OCI-LY1 (cell line): ENCODE data around the gene ADAM21.

Source experiments
- H2AFZ ChIP-seq: fragments of 200-600 bp; sonication (generic), shearing (Covaris generic); 2 replicates; pipeline ENCODE4 v1.6.0; 2014; ENCODE audit warnings: antibody characterized with exemption, mild to moderate bottlenecking, low read length
- H3F3A ChIP-seq: fragments of 200-600 bp; sonication (generic), shearing (Covaris generic); 2 replicates; pipeline ENCODE4 v1.6.0; 2014; ENCODE audit warnings: mild to moderate bottlenecking, antibody characterized with exemption, low read length, moderate library complexity; ENCODE audit not compliant: insufficient read depth
- H3K27ac ChIP-seq: fragments of 200-600 bp; sonication (generic); 2 replicates; pipeline ENCODE4 v1.5.1; 2014; ENCODE audit warnings: low read length, mixed run types, mild to moderate bottlenecking, low read depth; ENCODE audit not compliant: poor library complexity, severe bottlenecking
- H3K27me3 ChIP-seq: fragments of 200-600 bp; sonication (generic); 2 replicates; pipeline ENCODE4 v1.6.0; 2014; ENCODE audit warnings: antibody characterized with exemption, mild to moderate bottlenecking, low read length, moderate library complexity; ENCODE audit not compliant: insufficient read depth
- H3K36me3 ChIP-seq: fragments of 200-600 bp; sonication (generic); 2 replicates; pipeline ENCODE4 v1.6.1; 2014; ENCODE audit warnings: mild to moderate bottlenecking, antibody characterized with exemption, low read length, moderate library complexity, mixed read lengths; ENCODE audit not compliant: insufficient read depth
- H3K4me1 ChIP-seq: fragments of 200-600 bp; sonication (generic); 2 replicates; pipeline ENCODE4 v1.5.1; 2014; ENCODE audit warnings: mild to moderate bottlenecking, low read length, moderate library complexity; ENCODE audit not compliant: insufficient read depth, severe bottlenecking
- H3K4me2 ChIP-seq: fragments of 200-600 bp; sonication (generic), shearing (Covaris generic); 2 replicates; pipeline ENCODE4 v1.6.1; 2014; ENCODE audit warnings: low read length
- H3K4me3 ChIP-seq: fragments of 200-600 bp; sonication (generic); 2 replicates; pipeline ENCODE4 v1.5.1; 2014; ENCODE audit warnings: low read length, low read depth, mild to moderate bottlenecking, mixed read lengths; ENCODE audit not compliant: poor library complexity, severe bottlenecking
- H3K79me2 ChIP-seq: fragments of 200-600 bp; shearing (Covaris generic); 2 replicates; pipeline ENCODE4 v1.6.1; 2016; ENCODE audit warnings: mixed run types, low read length, mixed read lengths; ENCODE audit not compliant: insufficient read depth
- H3K9ac ChIP-seq: fragments of 200-600 bp; sonication (generic), shearing (Covaris generic); 2 replicates; pipeline ENCODE4 v1.6.1; 2014; ENCODE audit warnings: mild to moderate bottlenecking, low read length, mixed read lengths
- H3K9me2 ChIP-seq: fragments of 200-600 bp; sonication (generic), shearing (Covaris generic); 2 replicates; pipeline ENCODE4 v1.6.1; 2014; ENCODE audit warnings: low read depth, mild to moderate bottlenecking, low read length, mixed read lengths
- H3K9me3 ChIP-seq: fragments of 200-600 bp; shearing (Covaris generic); 2 replicates; pipeline ENCODE4 v1.6.1; 2014; ENCODE audit warnings: low read length, mixed read lengths
- H4K20me1 ChIP-seq: fragments of 200-600 bp; sonication (generic), shearing (Covaris generic); 2 replicates; pipeline ENCODE4 v1.6.0; 2016; ENCODE audit warnings: mild to moderate bottlenecking, low read length; ENCODE audit not compliant: insufficient read depth
- EZH2 ChIP-seq: fragments of 200-600 bp; sonication (generic), shearing (Covaris generic); IDR thresholded peaks from 2 replicates; pipeline ENCODE4 v1.8.0; 2017; ENCODE audit warnings: borderline replicate concordance, mixed run types, mild to moderate bottlenecking, antibody characterized with exemption, low read length, moderate library complexity, mixed read lengths
- TF ChIP-seq, protein P1 (sequence below): fragments of 200-600 bp; sonication (generic), shearing (Covaris generic); IDR thresholded peaks from 2 replicates; pipeline ENCODE4 v1.5.1; 2017; ENCODE audit warnings: mild to moderate bottlenecking, antibody characterized with exemption, low read length, moderate library complexity, mixed read lengths

The ADAM21 gene

DNA sequence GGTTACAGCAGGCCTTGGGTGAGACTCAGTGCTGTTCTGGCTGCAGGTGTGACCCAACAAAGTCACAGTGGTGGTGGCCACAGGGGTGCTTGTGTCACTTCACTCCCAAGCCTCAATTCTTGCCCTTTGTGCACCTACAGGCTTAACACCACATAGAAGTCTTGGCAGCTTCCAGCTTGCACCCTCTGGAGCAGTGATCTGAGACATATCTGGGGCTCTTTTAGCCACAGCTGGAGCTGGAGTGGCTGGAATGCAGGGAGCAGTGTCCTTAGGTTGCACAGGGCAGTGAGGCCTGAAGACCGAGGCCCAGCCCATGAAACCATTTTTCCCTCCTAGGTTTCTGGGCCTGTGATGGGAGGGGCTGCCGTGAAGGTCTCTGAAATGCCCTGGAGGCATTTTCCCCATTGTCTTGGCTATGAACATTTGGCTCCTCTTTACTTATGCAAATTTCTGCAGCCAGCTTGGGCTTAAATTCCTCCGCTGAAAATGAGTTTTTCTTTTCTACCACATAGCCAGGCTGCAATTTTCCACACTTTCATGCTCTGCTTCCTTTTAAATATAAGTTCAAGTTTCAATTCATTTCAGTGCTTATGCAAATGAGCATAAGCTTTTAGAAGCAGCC, 37.7 kb downstream of the ADAM21 start:
- H3K27ac ChIP-seq: no peak overlapping the region
- H3K4me2 ChIP-seq: no peak overlapping the region
- H3K36me3 ChIP-seq: no peaks in the 10 kb centered on the region
- H3F3A ChIP-seq: no peaks in the 10 kb centered on the region
- no peaks in the 10 kb centered on the region for H3K27me3 ChIP-seq
- H2AFZ ChIP-seq: no peak overlapping the region
- H3K4me3 ChIP-seq: no peak overlapping the region
- no peaks in the 10 kb centered on the region for H4K20me1 ChIP-seq
- H3K79me2 ChIP-seq: no peaks in the 10 kb centered on the region
- TF ChIP-seq, protein P1, sequence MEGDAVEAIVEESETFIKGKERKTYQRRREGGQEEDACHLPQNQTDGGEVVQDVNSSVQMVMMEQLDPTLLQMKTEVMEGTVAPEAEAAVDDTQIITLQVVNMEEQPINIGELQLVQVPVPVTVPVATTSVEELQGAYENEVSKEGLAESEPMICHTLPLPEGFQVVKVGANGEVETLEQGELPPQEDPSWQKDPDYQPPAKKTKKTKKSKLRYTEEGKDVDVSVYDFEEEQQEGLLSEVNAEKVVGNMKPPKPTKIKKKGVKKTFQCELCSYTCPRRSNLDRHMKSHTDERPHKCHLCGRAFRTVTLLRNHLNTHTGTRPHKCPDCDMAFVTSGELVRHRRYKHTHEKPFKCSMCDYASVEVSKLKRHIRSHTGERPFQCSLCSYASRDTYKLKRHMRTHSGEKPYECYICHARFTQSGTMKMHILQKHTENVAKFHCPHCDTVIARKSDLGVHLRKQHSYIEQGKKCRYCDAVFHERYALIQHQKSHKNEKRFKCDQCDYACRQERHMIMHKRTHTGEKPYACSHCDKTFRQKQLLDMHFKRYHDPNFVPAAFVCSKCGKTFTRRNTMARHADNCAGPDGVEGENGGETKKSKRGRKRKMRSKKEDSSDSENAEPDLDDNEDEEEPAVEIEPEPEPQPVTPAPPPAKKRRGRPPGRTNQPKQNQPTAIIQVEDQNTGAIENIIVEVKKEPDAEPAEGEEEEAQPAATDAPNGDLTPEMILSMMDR: no peak
- TF ChIP-seq EZH2: no peak
- H3K9ac ChIP-seq: no peak overlapping the region
- peaks cover 13% of the 10 kb centered on the region for H3K9me3 ChIP-seq
- no peaks in the 10 kb centered on the region for H3K4me1 ChIP-seq
- no peaks in the 10 kb centered on the region for H3K9me2 ChIP-seq

DNA sequence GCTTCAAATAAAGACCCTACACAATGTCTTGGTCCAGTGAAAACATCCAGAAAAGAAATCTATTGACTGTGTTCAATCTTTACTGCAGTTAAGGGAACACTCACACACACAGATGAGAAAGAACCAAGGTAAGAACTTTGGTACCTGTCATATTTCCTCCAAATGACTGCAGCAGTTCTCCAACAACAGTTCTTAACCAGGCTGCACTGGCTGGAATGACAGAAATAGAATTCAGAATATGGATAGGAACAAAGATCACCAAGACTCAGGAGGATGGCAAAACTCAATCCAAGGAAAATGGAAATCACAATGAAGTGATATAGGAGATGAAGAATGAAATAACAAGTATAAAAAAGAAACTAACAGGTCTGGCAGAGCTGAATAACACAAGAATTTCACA, 46.2 kb downstream of the ADAM21 start:
- no peaks in the 10 kb centered on the region for H3F3A ChIP-seq
- no peaks in the 10 kb centered on the region for H3K9me3 ChIP-seq
- TF ChIP-seq, protein P1: no peak
- TF ChIP-seq EZH2: no peak
- no peaks in the 10 kb centered on the region for H3K9me2 ChIP-seq
- H3K27me3 ChIP-seq: no peaks in the 10 kb centered on the region
- no peak overlapping the region for H3K4me2 ChIP-seq
- H3K79me2 ChIP-seq: no peaks in the 10 kb centered on the region
- no peaks in the 10 kb centered on the region for H3K4me1 ChIP-seq
- no peak overlapping the region for H3K4me3 ChIP-seq
- no peaks in the 10 kb centered on the region for H3K36me3 ChIP-seq
- H3K27ac ChIP-seq: no peak overlapping the region
- no peak overlapping the region for H3K9ac ChIP-seq
- H4K20me1 ChIP-seq: no peaks in the 10 kb centered on the region
- no peak overlapping the region for H2AFZ ChIP-seq
